Measurements from ENCODE around the gene NFIA.

The NFIA gene

DNA sequence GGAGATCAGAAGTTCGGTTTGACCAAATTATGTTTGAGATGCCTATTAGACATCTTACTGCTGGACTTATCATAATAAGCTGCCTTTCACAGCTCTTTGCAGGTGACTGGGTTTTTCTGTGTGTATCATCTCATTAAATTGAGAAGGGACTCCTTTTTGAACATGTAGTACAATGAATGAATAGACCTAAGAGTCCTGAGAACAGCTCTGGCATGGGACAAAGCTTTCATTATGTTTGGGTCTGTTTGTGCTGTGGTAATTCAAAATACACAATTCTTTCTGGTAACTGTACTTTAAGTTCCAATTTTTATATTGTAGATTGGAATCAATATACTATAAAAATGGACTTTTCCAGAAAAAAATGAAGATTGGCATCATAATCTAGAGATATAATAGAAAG, 330.2 kb downstream of the NFIA start:
- Histone ChIP-seq H3K27ac (ENCODE audit: extremely low read depth, low read depth, low read length) (no peak overlapping the region), H3K4me3 (ENCODE audit: low read depth, low read length) (no peak overlapping the region), H3K36me3 (ENCODE audit: control insufficient read depth in 2 of 2, insufficient read depth in 1 of 2, low read length in 2 of 2) (peaks cover 4 to 28% of the 10 kb centered on the region in 2 experiments), H3K9me3 (ENCODE audit: control insufficient read depth, insufficient read depth, low read depth, low read length) (no peaks in the 10 kb centered on the region), H3K4me1 (ENCODE audit: control insufficient read depth, insufficient read depth, low read length) (no peaks in the 10 kb centered on the region)
- TF ChIP-seq ZBTB1 (tag by site-specific recombination; IDR thresholded peaks at IDR 0.05) (no peak), ZNF211 (tag by site-specific recombination; IDR thresholded peaks at IDR 0.05; ENCODE audit: low read depth) (no peak), ZNF664 (tag by site-specific recombination; IDR thresholded peaks at IDR 0.05) (peak; percentile 47; the same call in 1 of the 2 replicates), ZNF302 (tag by site-specific recombination; IDR thresholded peaks at IDR 0.05; ENCODE audit: low read depth) (no peak), ZNF488 (tag by site-specific recombination; IDR thresholded peaks at IDR 0.05) (no peak)
- CTCF ChIA-PET: no interaction called here
- POLR2A ChIA-PET: no interaction called here

GRCh38 chr1:61419196-61419595, 336.8 kb downstream of the NFIA start:
- CTCF ChIA-PET: no interaction called here
- TF ChIP-seq KLF1 (tag by site-specific recombination; IDR thresholded peaks at IDR 0.05): no peak
- TF ChIP-seq ZNF629 (tag by site-specific recombination; IDR thresholded peaks at IDR 0.05): peak; percentile 43
- no peak for TF ChIP-seq ZNF274 (IDR thresholded peaks at IDR 0.05; ENCODE audit: low read length)
- no peak for TF ChIP-seq ZNF274 (tag by site-specific recombination; IDR thresholded peaks at IDR 0.05; ENCODE audit: borderline replicate concordance)
- no peak for TF ChIP-seq ZFP41 (tag by site-specific recombination; IDR thresholded peaks at IDR 0.05; ENCODE audit: borderline replicate concordance)
- no peak for TF ChIP-seq ZNF48 (tag by site-specific recombination; IDR thresholded peaks at IDR 0.05)
- no peak for TF ChIP-seq ZNF488 (tag by site-specific recombination; IDR thresholded peaks at IDR 0.05)
- no peak for TF ChIP-seq HOXC10 (CRISPR knock-in tag; IDR thresholded peaks at IDR 0.05)
- no peak for TF ChIP-seq ZNF610 (tag by site-specific recombination; IDR thresholded peaks at IDR 0.05; ENCODE audit: borderline replicate concordance)
- 0 out of 2 replicates have a peak, but pooled peaks have one; percentile 57 for TF ChIP-seq ZNF335 (tag by site-specific recombination; conservative IDR thresholded peaks at IDR 0.05)
- peak; percentile 54; the same call in 1 of the 2 replicates for TF ChIP-seq ATF2 (tag by site-specific recombination; IDR thresholded peaks at IDR 0.05; ENCODE audit: low read depth)
- peak; percentile 17; the same call in 1 of the 2 replicates for TF ChIP-seq ZBTB21 (tag by site-specific recombination; IDR thresholded peaks at IDR 0.05)
- TF ChIP-seq ZFP37 (tag by site-specific recombination; IDR thresholded peaks at IDR 0.05): no peak
- TF ChIP-seq, protein P1, sequence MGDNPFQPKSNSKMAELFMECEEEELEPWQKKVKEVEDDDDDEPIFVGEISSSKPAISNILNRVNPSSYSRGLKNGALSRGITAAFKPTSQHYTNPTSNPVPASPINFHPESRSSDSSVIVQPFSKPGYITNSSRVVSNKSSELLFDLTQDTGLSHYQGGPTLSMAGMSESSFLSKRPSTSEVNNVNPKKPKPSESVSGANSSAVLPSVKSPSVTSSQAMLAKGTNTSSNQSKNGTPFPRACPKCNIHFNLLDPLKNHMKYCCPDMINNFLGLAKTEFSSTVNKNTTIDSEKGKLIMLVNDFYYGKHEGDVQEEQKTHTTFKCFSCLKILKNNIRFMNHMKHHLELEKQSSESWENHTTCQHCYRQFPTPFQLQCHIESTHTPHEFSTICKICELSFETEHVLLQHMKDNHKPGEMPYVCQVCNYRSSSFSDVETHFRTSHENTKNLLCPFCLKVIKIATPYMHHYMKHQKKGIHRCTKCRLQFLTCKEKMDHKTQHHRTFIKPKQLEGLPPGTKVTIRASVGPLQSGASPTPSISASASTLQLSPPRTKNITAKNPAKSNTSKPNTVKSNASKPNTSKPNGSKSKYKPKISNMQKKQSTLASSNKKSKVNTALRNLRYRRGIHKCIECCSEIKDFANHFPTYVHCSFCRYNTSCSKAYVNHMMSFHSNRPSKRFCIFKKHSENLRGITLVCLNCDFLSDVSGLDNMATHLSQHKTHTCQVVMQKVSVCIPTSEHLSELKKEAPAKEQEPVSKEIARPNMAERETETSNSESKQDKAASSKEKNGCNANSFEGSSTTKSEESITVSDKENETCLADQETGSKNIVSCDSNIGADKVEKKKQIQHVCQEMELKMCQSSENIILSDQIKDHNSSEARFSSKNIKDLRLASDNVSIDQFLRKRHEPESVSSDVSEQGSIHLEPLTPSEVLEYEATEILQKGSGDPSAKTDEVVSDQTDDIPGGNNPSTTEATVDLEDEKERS (tag by site-specific recombination; IDR thresholded peaks at IDR 0.05): no peak
- no peak for TF ChIP-seq ZSCAN23 (tag by site-specific recombination; IDR thresholded peaks at IDR 0.05)
- no peaks in the 10 kb centered on the region; a peak in 1 of 3 replicates for H3K36me3 ChIP-seq (ENCODE audit: control insufficient read depth in 2 of 2, insufficient read depth in 1 of 2, low read length in 2 of 2)
- no peaks in the 10 kb centered on the region for H3K4me1 ChIP-seq (ENCODE audit: control insufficient read depth, insufficient read depth, low read length)
- no peak overlapping the region for H3K4me3 ChIP-seq (ENCODE audit: low read depth, low read length)
- no peaks in the 10 kb centered on the region for H3K9me3 ChIP-seq (ENCODE audit: control insufficient read depth, insufficient read depth, low read depth, low read length)
- no peak overlapping the region for H3K27ac ChIP-seq (ENCODE audit: extremely low read depth, low read depth, low read length)
- POLR2A ChIA-PET: no interaction called here

All from HEK293 (cell line).